ENCODE measurements around the gene ATXN10. TPM values are rescaled to one million over a fixed set of nuclear protein-coding genes. Genes with fewer than 3 reads are reported as not detected.

ATXN10 gene
- total RNA-seq, 2 donors from 2014 or later: 55.8 to 89.1 TPM

DNA sequence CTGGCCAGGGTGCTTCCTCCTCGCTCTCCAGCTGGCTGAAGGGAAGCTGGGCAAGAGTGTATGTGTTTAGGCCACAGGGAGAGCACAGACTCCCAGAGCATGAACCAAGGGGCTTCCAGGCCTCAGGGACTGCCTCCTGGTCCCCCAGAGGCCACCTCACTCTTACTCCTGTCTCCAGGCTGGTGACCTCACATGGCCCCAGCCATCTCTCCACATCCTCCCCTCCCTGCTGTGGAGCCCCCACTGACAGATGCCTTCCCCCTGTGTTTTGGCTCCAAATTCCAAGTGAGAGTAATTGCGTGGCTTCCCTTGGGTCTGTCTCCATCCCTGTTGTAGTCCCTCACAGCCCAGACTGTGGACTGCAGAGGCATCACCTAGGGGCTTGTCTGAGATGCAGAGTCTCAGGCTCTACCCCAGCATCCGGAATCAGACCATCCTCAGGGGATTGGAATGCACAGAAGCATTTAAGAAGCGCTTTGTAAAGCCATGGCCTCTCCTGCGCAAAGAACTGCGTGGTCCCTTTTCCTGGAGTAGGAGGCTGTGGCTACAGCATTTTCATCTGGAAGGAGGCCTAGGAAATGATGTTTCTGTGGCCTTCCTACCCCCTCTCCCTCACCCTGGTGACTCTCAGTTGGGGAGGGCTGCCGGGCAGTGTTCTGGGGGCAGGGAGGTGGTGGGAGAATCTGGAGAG lies 91.1 kb downstream of the ATXN10 start:
- Mint-ChIP-seq H3K4me1 (peaks cover 6% of the 10 kb centered on the region), H3K4me3 (no peak overlapping the region), H3K27ac (no peak overlapping the region), H3K27me3 (no peaks in the 10 kb centered on the region), H3K36me3 (ENCODE audit: low read depth) (peaks cover 21% of the 10 kb centered on the region), H3K9me3 (no peaks in the 10 kb centered on the region)
- ATAC-seq (replicated peaks): no peak

DNA sequence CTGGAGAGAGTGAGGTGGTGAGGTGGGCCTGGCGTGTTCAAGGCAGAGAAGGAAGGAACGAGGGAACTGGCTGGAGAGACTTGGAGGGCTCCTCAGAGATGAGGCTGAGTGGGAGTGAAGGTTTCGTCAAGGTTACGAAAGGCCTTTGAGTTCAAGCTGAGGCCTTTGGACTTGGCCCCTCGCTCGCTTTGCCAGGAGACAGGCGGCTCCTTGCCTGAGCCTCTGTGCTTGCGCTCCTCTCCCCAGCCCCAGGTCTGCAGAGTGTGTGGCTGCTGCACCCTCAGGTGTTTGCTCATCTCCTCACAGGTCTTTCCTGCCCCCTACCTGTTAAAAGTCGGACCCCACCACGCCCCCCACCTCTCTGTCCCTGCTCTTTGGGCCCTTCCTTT lies 91.6 kb downstream of the ATXN10 start:
- peaks cover 6% of the 10 kb centered on the region for H3K4me1 Mint-ChIP-seq
- H3K4me3 Mint-ChIP-seq: no peak overlapping the region
- H3K36me3 Mint-ChIP-seq (ENCODE audit: low read depth): peaks cover 23% of the 10 kb centered on the region
- no peaks in the 10 kb centered on the region for H3K27me3 Mint-ChIP-seq
- no peak for ATAC-seq (replicated peaks)
- no peaks in the 10 kb centered on the region for H3K9me3 Mint-ChIP-seq
- peak overlapping the region; percentile 51 for H3K27ac Mint-ChIP-seq

- Mint-ChIP-seq H3K36me3 (ENCODE audit: low read depth) (peaks cover 33% of the 10 kb centered on the region), H3K9me3 (peaks cover 3% of the 10 kb centered on the region), H3K4me1 (peaks cover 6% of the 10 kb centered on the region), H3K4me3 (no peak overlapping the region), H3K27ac (no peak overlapping the region), H3K27me3 (no peaks in the 10 kb centered on the region)
- no peak for ATAC-seq (replicated peaks)
These were observed 96.9 kb downstream of the ATXN10 start for GRCh38 chr22:45768490-45768889.

DNA sequence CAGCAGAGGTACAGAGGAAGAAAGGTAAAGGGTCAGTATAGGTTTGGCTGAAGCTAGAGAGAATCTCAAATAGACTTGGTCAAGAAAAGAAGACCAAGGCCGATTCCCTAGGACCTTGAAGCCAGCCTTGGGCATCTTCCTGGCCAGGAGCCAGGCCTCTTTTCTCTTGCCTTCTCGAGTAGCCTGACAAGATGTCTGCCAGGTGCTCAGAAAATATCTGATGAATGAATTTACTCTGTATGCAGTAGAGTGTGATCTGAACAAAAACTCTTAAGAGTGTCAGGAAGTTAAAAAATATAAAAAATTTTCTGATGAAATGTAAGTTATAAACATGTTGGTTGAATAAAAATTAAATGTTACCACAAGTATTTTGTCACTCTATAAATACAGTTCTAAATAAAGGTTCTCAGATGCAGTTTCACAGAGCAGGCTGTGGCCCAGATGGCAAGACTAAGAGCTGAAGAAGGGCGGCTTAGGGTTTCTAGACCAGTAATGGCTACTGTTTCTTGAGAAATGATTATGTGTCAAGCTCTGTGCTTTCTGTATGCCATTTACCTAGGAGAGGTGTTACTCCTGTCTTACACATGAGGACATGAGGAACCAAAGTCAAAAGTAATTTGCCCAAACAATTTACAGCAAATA lies 98.1 kb downstream of the ATXN10 start:
- H3K4me1 Mint-ChIP-seq: no peaks in the 10 kb centered on the region
- no peak for ATAC-seq (replicated peaks)

GRCh38 chr22:45770506-45770905 lies 98.9 kb downstream of the ATXN10 start:
- H3K27me3 Mint-ChIP-seq: no peaks in the 10 kb centered on the region
- H3K27ac Mint-ChIP-seq: no peak overlapping the region
- H3K36me3 Mint-ChIP-seq (ENCODE audit: low read depth): peaks cover 22% of the 10 kb centered on the region
- no peak for ATAC-seq (replicated peaks)
- peaks cover 3% of the 10 kb centered on the region for H3K9me3 Mint-ChIP-seq
- H3K4me1 Mint-ChIP-seq: no peaks in the 10 kb centered on the region
- no peak overlapping the region for H3K4me3 Mint-ChIP-seq

More for the DNA sequence above, 98.1 kb downstream of the ATXN10 start:
- Mint-ChIP-seq H3K4me3 (no peak overlapping the region), H3K27ac (peak overlapping the region; percentile 32), H3K9me3 (peaks cover 3% of the 10 kb centered on the region), H3K27me3 (no peaks in the 10 kb centered on the region), H3K36me3 (ENCODE audit: low read depth) (peaks cover 22% of the 10 kb centered on the region)

DNA sequence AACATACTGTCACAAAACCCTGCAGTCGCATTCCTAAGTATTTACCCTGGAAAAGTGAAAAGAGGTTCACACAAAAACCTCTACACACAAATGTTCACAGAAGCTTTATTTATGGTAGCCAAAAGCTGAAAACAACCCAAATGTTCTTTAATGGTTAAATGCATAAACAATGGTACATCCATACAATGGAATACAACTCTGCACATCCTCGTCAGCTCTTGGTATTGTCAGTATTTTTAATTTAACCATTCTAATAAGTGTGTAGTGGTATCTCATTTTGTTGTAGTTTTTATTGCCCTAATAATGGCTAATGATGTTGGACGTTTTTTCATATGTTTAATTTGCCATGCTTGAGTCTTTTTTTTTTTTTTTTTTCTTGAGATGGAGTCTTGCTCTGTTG lies 99.4 kb downstream of the ATXN10 start:
- peaks cover 3% of the 10 kb centered on the region for H3K9me3 Mint-ChIP-seq
- no peak for ATAC-seq (replicated peaks)
- peaks cover 22% of the 10 kb centered on the region for H3K36me3 Mint-ChIP-seq (ENCODE audit: low read depth)
- no peaks in the 10 kb centered on the region for H3K4me1 Mint-ChIP-seq
- no peak overlapping the region for H3K4me3 Mint-ChIP-seq
- no peak overlapping the region for H3K27ac Mint-ChIP-seq
- no peaks in the 10 kb centered on the region for H3K27me3 Mint-ChIP-seq

DNA sequence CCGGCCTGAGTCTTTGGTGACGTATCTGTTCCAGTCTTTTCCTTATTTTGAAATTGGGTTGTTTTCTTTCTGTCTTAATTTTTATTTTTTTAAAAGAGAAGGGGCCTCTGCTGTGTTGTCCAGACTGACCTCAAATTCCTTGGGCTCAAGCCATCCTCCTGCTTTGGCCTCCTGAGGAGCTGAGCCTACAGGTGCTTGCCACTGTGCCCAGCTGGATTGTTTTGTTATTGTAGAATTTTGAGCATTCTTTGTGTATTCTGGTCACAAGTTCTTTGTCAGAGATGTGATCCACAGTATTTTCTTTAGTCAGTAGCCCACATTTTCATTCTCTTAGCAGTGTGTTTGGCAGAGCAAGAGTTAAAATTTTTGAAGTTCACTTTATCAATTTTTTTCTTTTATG lies 100.1 kb downstream of the ATXN10 start:
- H3K36me3 Mint-ChIP-seq (ENCODE audit: low read depth): peaks cover 22% of the 10 kb centered on the region
- peaks cover 3% of the 10 kb centered on the region for H3K9me3 Mint-ChIP-seq
- H3K27ac Mint-ChIP-seq: no peak overlapping the region
- no peak for ATAC-seq (replicated peaks)
- H3K4me1 Mint-ChIP-seq: no peaks in the 10 kb centered on the region
- no peaks in the 10 kb centered on the region for H3K27me3 Mint-ChIP-seq
- no peak overlapping the region for H3K4me3 Mint-ChIP-seq

DNA sequence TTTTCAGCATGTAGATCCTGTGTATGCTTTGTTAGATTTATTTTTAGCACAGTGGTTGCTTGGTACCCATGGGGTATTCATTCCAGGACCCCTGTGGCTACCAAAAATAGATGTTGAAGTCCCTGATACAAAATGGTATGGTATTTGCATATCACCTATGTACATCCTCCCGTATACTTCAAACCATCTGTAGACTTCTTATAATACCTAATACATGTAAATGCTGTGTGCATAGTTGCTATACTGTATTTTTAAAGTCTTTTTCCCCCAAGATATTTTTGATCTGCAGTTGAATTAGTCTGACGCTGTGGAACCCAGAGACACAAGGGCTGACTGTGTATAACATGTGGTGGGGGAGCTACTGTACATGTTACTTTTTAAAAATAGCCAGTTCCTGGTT lies 101.1 kb downstream of the ATXN10 start:
- no peaks in the 10 kb centered on the region for H3K4me1 Mint-ChIP-seq
- ATAC-seq (replicated peaks): no peak
- no peak overlapping the region for H3K27ac Mint-ChIP-seq
- H3K36me3 Mint-ChIP-seq (ENCODE audit: low read depth): peaks cover 22% of the 10 kb centered on the region
- H3K9me3 Mint-ChIP-seq: peaks cover 3% of the 10 kb centered on the region
- no peak overlapping the region for H3K4me3 Mint-ChIP-seq
- H3K27me3 Mint-ChIP-seq: no peaks in the 10 kb centered on the region

DNA sequence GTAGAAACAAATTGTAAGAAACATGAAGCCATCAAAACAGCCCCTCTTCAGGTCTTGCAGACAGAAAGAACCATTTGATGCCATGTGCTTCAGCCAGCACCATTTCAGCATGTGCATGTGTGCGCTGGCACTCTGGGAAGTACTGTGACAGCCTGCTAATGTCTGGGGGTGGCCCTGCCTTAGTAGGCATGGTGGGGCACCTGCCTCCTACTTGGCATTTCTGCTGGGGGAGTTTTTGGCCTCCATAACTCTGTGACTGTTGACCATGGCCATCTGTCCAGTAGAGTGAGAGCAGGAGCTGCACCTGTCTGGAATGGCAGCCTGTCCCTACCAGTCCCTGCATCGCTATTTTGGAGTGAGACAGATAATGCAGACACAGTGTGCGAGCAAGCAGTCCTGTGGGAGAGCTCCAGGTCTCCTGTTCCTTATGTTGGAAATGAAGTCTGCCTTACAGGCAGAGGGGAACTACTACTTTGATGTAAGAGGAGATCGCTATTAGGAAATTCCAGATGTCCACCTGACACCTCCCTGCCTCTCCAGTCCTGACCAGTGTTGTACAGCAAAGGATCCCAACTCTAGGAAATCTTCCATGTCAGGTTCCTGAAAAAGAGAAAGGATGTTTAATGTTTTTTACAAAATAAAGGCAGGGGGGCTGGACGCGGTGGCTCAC lies 102.5 kb downstream of the ATXN10 start:
- no peaks in the 10 kb centered on the region for H3K4me1 Mint-ChIP-seq
- H3K4me3 Mint-ChIP-seq: no peak overlapping the region
- no peak for ATAC-seq (replicated peaks)
- H3K36me3 Mint-ChIP-seq (ENCODE audit: low read depth): peaks cover 20% of the 10 kb centered on the region
- H3K27me3 Mint-ChIP-seq: no peaks in the 10 kb centered on the region
- peaks cover 2% of the 10 kb centered on the region for H3K9me3 Mint-ChIP-seq
- H3K27ac Mint-ChIP-seq: no peak overlapping the region

- H3K36me3 Mint-ChIP-seq (ENCODE audit: low read depth): peaks cover 18% of the 10 kb centered on the region
- H3K9me3 Mint-ChIP-seq: no peaks in the 10 kb centered on the region
- H3K27ac Mint-ChIP-seq: no peak overlapping the region
- H3K27me3 Mint-ChIP-seq: no peaks in the 10 kb centered on the region
- H3K4me3 Mint-ChIP-seq: no peak overlapping the region
- no peaks in the 10 kb centered on the region for H3K4me1 Mint-ChIP-seq
- no peak for ATAC-seq (replicated peaks)
These were observed 103.4 kb downstream of the ATXN10 start for GRCh38 chr22:45775062-45775461.

GRCh38 chr22:45775569-45776312 lies 104.1 kb downstream of the ATXN10 start:
- ATAC-seq (replicated peaks): no peak
- Mint-ChIP-seq H3K27me3 (no peaks in the 10 kb centered on the region), H3K9me3 (no peaks in the 10 kb centered on the region), H3K27ac (no peak overlapping the region), H3K36me3 (ENCODE audit: low read depth) (peaks cover 14% of the 10 kb centered on the region), H3K4me1 (no peaks in the 10 kb centered on the region), H3K4me3 (no peak overlapping the region)

DNA sequence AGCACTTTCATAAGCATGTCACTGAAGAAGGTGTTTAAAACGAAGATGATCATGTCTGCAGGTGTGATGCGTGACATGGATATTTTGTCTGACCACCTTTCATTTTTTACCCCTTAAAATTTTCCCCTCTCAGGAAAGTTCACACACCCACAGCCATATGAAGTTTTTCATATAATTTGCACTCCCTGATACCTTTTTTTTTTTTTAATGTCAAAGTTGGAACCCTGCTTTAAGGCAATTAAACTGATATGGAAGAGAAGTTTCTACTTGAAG lies 104.6 kb downstream of the ATXN10 start:
- Mint-ChIP-seq H3K9me3 (no peaks in the 10 kb centered on the region), H3K27me3 (no peaks in the 10 kb centered on the region), H3K4me3 (no peak overlapping the region), H3K4me1 (no peaks in the 10 kb centered on the region), H3K36me3 (ENCODE audit: low read depth) (peaks cover 14% of the 10 kb centered on the region), H3K27ac (no peak overlapping the region)
- ATAC-seq (replicated peaks): no peak

DNA sequence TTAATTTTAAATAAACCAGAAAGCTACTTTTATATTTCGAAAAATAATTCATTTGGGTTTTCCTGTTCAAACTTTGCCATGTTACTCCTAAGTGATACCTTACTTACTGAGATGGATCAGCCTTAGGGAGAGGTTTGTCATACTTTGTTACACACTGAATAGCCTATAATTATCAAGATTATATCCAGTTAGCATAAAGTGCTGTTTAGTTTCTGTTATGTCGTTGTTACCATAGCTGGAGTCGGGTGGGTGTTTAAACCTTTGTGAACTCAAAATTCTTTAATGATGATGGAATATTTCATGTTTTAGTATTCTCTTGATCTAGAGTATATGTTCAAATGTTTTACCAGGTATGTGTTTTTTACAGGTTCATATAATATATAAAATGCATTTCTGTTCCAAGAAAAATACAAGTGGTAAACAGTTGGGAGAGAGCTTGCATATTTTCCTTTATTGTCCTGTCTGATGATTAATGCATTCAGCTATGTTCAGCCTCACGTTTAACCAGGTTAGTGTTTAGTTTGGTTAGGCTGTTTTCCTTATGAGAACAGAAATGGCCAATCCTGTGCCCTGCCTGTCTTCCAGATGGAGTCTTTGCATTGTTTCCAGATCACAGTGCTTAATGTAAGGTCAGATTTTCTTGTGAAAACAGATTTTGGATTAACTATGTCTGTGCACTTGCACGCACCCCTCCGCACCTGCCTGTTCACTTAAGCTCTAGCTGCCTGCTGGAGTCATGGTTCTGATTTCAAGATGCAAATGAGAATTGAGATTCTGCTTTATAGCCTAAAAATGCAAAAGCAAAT lies 105.6 kb downstream of the ATXN10 start:
- Mint-ChIP-seq H3K4me1 (no peaks in the 10 kb centered on the region), H3K27me3 (no peaks in the 10 kb centered on the region), H3K9me3 (no peaks in the 10 kb centered on the region), H3K36me3 (ENCODE audit: low read depth) (peaks cover 14% of the 10 kb centered on the region), H3K27ac (no peak overlapping the region), H3K4me3 (no peak overlapping the region)
- ATAC-seq (replicated peaks): no peak

DNA sequence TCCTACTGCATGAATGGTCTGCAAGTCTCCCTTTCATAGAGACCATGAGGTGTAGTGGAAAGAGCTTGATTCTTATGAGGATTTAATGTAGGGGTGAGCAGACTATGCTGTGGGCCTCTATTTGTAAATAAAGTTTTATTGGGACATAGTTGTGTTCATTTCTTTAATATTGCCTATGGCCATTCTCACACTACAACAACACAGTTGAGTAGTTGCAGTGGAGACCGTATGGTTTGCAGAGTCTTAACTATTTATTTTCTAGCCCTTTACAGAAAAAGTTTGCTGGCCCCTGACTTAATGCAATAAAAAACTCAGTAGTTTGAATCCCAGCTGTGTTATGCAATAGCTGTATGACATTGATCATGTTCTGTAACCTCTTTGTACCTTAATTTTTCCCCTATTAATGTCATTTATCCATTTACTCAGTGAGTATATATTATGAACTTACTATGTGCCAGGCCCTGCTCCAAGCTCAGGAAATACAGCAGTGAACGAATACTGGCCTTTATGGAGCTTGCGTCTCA lies 106.3 kb downstream of the ATXN10 start:
- no peak overlapping the region for H3K4me3 Mint-ChIP-seq
- no peaks in the 10 kb centered on the region for H3K9me3 Mint-ChIP-seq
- H3K27me3 Mint-ChIP-seq: no peaks in the 10 kb centered on the region
- H3K4me1 Mint-ChIP-seq: no peaks in the 10 kb centered on the region
- H3K27ac Mint-ChIP-seq: no peak overlapping the region
- H3K36me3 Mint-ChIP-seq (ENCODE audit: low read depth): peaks cover 14% of the 10 kb centered on the region
- ATAC-seq (replicated peaks): no peak

Data from activated T-helper 17 cell treated with anti-CD3 and anti-CD28 coated beads, Interleukin-2, amount 50 U/mL, for 72 hours (primary cell).